Keratinocyte (primary cell): ENCODE data around the gene ANO2. TPM values are rescaled to one million over a fixed set of nuclear protein-coding genes. Genes with fewer than 3 reads are reported as not detected.

Experiments
- DNase-seq: peaks from one replicate; pipeline ENCODE4 v3.0.0-alpha.2; 2011; ENCODE audit warnings: low read depth, missing footprints, low spot score
- FAIRE-seq: peaks from 2 replicates; lab custom pipeline; 2011; peaks lifted over from hg19 to GRCh38; lab: Jason Lieb, UNC
- H2AFZ ChIP-seq: 2 replicates; pipeline ENCODE4 v1.6.0; 2012; ENCODE audit warnings: low read length, control low read depth, inconsistent platforms; ENCODE audit not compliant: control insufficient read depth
- H3K27ac ChIP-seq: 2 replicates; pipeline ENCODE4 v1.5.1; 2011; ENCODE audit warnings: low read length; ENCODE audit not compliant: control insufficient read depth, insufficient read depth
- H3K27me3 ChIP-seq: 3 replicates; pipeline ENCODE4 v1.6.0; 2011; ENCODE audit warnings: low read length; ENCODE audit not compliant: control insufficient read depth, insufficient read depth; ENCODE audit errors: extremely low read depth
- H3K36me3 ChIP-seq, 2 experiments: 2 replicates in 1 of 2; 3 replicates in 1 of 2; pipeline ENCODE4 v1.5.1; 2011; ENCODE audit warnings: low read length in 2 of 2, mild to moderate bottlenecking in 1 of 2; ENCODE audit not compliant: control insufficient read depth in 2 of 2, insufficient read depth in 2 of 2; ENCODE audit errors: extremely low read depth in 1 of 2
- H3K4me1 ChIP-seq: 3 replicates; pipeline ENCODE4 v1.5.1; 2011; ENCODE audit warnings: low read length; ENCODE audit not compliant: control insufficient read depth, insufficient read depth; ENCODE audit errors: extremely low read depth
- H3K4me2 ChIP-seq: 3 replicates; pipeline ENCODE4 v1.6.0; 2011; ENCODE audit warnings: low read depth, low read length; ENCODE audit not compliant: control insufficient read depth, insufficient read depth; ENCODE audit errors: extremely low read depth
- H3K4me3 ChIP-seq, 3 experiments: fragments of 200-600 bp in 1 of 3; sonication (generic) in 1 of 3; 2 replicates in 2 of 3; 3 replicates in 1 of 3; pipeline ENCODE4 v1.5.1; 2011 to 2016; ENCODE audit warnings: low read length in 3 of 3, mild to moderate bottlenecking in 3 of 3, control low read depth in 2 of 3, inconsistent platforms in 1 of 3, low read depth in 1 of 3, mixed read lengths in 1 of 3, mixed run types in 1 of 3, moderate library complexity in 1 of 3; ENCODE audit not compliant: control insufficient read depth in 2 of 3, insufficient read depth in 2 of 3; ENCODE audit errors: extremely low read depth in 1 of 3
- H3K79me2 ChIP-seq: 2 replicates; pipeline ENCODE4 v1.6.0; 2012; ENCODE audit warnings: low read length; ENCODE audit not compliant: control insufficient read depth, insufficient read depth
- H3K9ac ChIP-seq: 3 replicates; pipeline ENCODE4 v1.6.0; 2011; ENCODE audit warnings: low read length; ENCODE audit not compliant: control insufficient read depth, insufficient read depth; ENCODE audit errors: extremely low read depth
- H3K9me1 ChIP-seq: 3 replicates; pipeline ENCODE4 v1.6.0; 2011; ENCODE audit warnings: low read length; ENCODE audit not compliant: control insufficient read depth, insufficient read depth; ENCODE audit errors: extremely low read depth
- H3K9me3 ChIP-seq: 2 replicates; pipeline ENCODE4 v1.5.1; 2012; ENCODE audit warnings: low read depth, low read length; ENCODE audit not compliant: control insufficient read depth
- H4K20me1 ChIP-seq: 3 replicates; pipeline ENCODE4 v1.6.0; 2011; ENCODE audit warnings: low read length; ENCODE audit not compliant: control insufficient read depth, insufficient read depth; ENCODE audit errors: extremely low read depth
- EZH2 ChIP-seq: IDR thresholded peaks from one replicate; pipeline ENCODE4 v1.6.1; 2012; ENCODE audit warnings: inconsistent platforms, mild to moderate bottlenecking, low read length, moderate library complexity
- dilution Hi-C: fragments of 300-500 bp; cut with MboI; formaldehyde crosslinking; loops from one replicate; pipeline ENCODE4 v1.7.0; 2020; ENCODE audit warnings: low sequenced_read_pairs; ENCODE audit not compliant: extremely low pct_ligation_motif_present
- polyA plus RNA-seq, 5 experiments: library from polyadenylated mRNA; depleted of rRNA in 3 of 5; stranded (reverse) in 3 of 5; stranded (forward) in 1 of 5; unstranded in 1 of 5; fragments of >200 nt; gene quantifications; 1 replicate in 1 of 5; 2 replicates in 3 of 5; 3 replicates in 1 of 5; pipeline versions ENCODE4 v1.2.1 to v1.2.3, GENCODE V29; 2011 to 2012; ENCODE audit warnings: missing spikeins in 2 of 5, low read depth in 1 of 5, low replicate concordance in 1 of 5
- TF ChIP-seq, protein P1 (sequence below), 3 experiments: IDR thresholded peaks in 1 of 3; conservative IDR thresholded peaks in 1 of 3; optimal IDR thresholded peaks in 1 of 3; 2 replicates in 2 of 3; 3 replicates in 1 of 3; pipeline versions ENCODE3 to v1.5.1; 2011; ENCODE audit warnings: low read length in 3 of 3, mild to moderate bottlenecking in 3 of 3, moderate library complexity in 2 of 3, control low read depth in 1 of 3, inconsistent platforms in 1 of 3; ENCODE audit not compliant: insufficient read depth in 2 of 3; ENCODE audit errors: extremely low read depth in 1 of 3

The ANO2 gene
- polyA plus RNA-seq, 1 donor (not counting 4 experiments of a cell fraction or from before 2014, with no cell fraction given) = 0.14 TPM

DNA sequence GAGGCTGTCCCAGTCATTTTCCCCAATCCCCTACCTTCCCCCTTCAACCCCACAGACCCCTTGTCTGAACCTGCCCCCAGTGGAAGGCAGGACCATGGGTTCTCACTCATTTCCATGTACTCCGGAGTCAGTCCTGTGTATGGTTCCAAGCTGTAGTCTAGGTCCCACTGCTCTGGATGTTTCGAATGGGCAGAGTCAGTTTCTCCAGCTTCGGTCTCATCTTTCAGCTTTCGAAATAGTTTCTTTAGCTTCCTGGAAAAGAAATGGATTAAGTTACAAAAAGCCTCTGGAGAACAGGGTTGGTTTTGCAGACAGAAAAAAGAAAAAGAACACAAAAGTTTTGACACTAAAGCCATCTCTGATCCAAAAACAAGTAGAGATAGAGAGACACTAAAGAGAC is 345.7 kb downstream of the ANO2 start:
- no peak for FAIRE-seq

DNA sequence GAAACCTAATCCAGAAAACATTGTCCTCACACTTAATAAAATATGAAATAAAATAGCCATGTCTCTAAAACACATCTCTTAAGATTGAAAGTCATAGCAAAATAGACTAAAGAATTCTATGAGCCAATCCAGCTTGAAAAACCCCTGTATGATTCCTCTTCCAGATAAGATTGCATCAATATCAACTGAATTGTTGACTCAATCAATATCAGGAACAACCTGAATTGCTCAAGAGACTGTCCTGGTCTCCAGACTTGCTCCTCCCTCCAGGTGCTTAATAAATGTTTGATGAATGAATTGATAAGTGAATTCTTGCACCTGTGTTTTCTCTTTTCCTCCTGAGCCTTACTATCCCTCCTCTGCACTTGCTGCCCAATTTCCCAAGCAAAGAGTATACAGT is 351.1 kb downstream of the ANO2 start:
- dilution Hi-C loops = no loop called here
- no peaks in the 10 kb centered on the region for H4K20me1 ChIP-seq
- no peak overlapping the region for H2AFZ ChIP-seq
- no peaks in the 10 kb centered on the region for H3K79me2 ChIP-seq
- no peaks in the 10 kb centered on the region for H3K4me1 ChIP-seq
- no peak overlapping the region for H3K27ac ChIP-seq
- H3K9me3 ChIP-seq = no peaks in the 10 kb centered on the region
- no peak for DNase-seq
- no peak overlapping the region for H3K4me3 ChIP-seq
- TF ChIP-seq EZH2 = no peak
- TF ChIP-seq, protein P1, sequence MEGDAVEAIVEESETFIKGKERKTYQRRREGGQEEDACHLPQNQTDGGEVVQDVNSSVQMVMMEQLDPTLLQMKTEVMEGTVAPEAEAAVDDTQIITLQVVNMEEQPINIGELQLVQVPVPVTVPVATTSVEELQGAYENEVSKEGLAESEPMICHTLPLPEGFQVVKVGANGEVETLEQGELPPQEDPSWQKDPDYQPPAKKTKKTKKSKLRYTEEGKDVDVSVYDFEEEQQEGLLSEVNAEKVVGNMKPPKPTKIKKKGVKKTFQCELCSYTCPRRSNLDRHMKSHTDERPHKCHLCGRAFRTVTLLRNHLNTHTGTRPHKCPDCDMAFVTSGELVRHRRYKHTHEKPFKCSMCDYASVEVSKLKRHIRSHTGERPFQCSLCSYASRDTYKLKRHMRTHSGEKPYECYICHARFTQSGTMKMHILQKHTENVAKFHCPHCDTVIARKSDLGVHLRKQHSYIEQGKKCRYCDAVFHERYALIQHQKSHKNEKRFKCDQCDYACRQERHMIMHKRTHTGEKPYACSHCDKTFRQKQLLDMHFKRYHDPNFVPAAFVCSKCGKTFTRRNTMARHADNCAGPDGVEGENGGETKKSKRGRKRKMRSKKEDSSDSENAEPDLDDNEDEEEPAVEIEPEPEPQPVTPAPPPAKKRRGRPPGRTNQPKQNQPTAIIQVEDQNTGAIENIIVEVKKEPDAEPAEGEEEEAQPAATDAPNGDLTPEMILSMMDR (optimal IDR thresholded peaks at IDR 0.05 in 1 of 3, IDR thresholded peaks at IDR 0.05 in 1 of 3, conservative IDR thresholded peaks at IDR 0.05 in 1 of 3; ENCODE audit: extremely low read depth in 1 of 3, insufficient read depth in 2 of 3, low read length in 3 of 3) = no peak
- H3K36me3 ChIP-seq = no peaks in the 10 kb centered on the region
- H3K9me1 ChIP-seq = no peaks in the 10 kb centered on the region
- H3K9ac ChIP-seq = no peak overlapping the region
- no peak for FAIRE-seq
- no peak overlapping the region for H3K4me2 ChIP-seq
- H3K27me3 ChIP-seq = no peaks in the 10 kb centered on the region

More for the DNA sequence above, 345.7 kb downstream of the ANO2 start:
- Histone ChIP-seq H3K4me2 (no peak overlapping the region), H3K4me1 (no peaks in the 10 kb centered on the region), H3K9ac (no peak overlapping the region), H4K20me1 (no peaks in the 10 kb centered on the region), H3K9me1 (no peaks in the 10 kb centered on the region), H3K4me3 (no peak overlapping the region), H3K36me3 (no peaks in the 10 kb centered on the region), H2AFZ (no peak overlapping the region), H3K27ac (no peak overlapping the region), H3K27me3 (no peaks in the 10 kb centered on the region), H3K79me2 (no peaks in the 10 kb centered on the region), H3K9me3 (no peaks in the 10 kb centered on the region)
- DNase-seq = no peak
- dilution Hi-C loops = no loop called here
- TF ChIP-seq, protein P1 (optimal IDR thresholded peaks at IDR 0.05 in 1 of 3, IDR thresholded peaks at IDR 0.05 in 1 of 3, conservative IDR thresholded peaks at IDR 0.05 in 1 of 3; ENCODE audit: extremely low read depth in 1 of 3, insufficient read depth in 2 of 3, low read length in 3 of 3) = no peak
- TF ChIP-seq EZH2 = no peak
